ENCODE data around the gene OR51A2.

GRCh38 chr11:4982678-4983077 lies 27.2 kb upstream of the OR51A2 start:
- TF ChIP-seq EZH2phosphoT487 (IDR thresholded peaks at IDR 0.05; ENCODE audit: low read depth), result no peak
- no peak for TF ChIP-seq CTCF (IDR thresholded peaks at IDR 0.05; ENCODE audit: low read depth, low read length)
